ENCODE measurements around the gene POLR1D. TPM values are rescaled to one million over a fixed set of nuclear protein-coding genes. Genes with fewer than 3 reads are reported as not detected.

The POLR1D gene
- total RNA-seq, 1 donor: 93.7 TPM

DNA sequence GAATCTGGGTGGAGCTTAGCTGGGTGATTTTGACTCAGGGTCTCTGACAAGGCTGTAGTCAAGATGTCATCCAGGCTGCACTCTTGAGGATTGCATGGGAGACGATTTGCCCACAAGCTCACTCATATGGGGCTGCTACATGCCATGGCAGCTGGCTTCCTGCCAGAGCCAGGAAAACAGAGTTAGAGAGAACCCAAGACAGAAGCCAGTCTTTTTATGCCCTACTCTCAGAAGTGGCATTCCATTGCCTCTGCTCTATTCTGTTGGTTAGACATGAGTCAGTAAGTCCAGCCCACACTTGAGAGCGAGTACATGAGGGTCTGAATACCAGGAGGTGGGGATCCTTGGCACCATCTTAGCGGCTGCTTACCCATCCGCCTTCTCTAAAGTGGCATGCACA, 9.5 kb downstream of the POLR1D start:
- no peaks in the 10 kb centered on the region for H3K9me3 ChIP-seq (ENCODE audit: low read depth, low read length)
- H3K27ac ChIP-seq (ENCODE audit: low read depth, low read length): no peak overlapping the region
- no peak overlapping the region for H2AFZ ChIP-seq (ENCODE audit: low read length)
- peaks cover 87% of the 10 kb centered on the region for H3K79me2 ChIP-seq (ENCODE audit: insufficient read depth, low read length)
- no peaks in the 10 kb centered on the region for H3K4me1 ChIP-seq (ENCODE audit: insufficient read depth, low read length)
- H3K4me2 ChIP-seq (ENCODE audit: insufficient read depth, low read length): no peak overlapping the region
- no peak for DNase-seq (ENCODE audit: insufficient read length, low spot score, missing footprints)
- H3K27me3 ChIP-seq (ENCODE audit: insufficient read depth, low read length): no peaks in the 10 kb centered on the region
- H4K20me1 ChIP-seq (ENCODE audit: insufficient read depth, low read length): peaks cover 37% of the 10 kb centered on the region
- H3K4me3 ChIP-seq (ENCODE audit: insufficient read depth, low read length): no peak overlapping the region
- peaks cover 3% of the 10 kb centered on the region for H3K36me3 ChIP-seq (ENCODE audit: insufficient read depth, low read length)
- TF ChIP-seq, protein P1, sequence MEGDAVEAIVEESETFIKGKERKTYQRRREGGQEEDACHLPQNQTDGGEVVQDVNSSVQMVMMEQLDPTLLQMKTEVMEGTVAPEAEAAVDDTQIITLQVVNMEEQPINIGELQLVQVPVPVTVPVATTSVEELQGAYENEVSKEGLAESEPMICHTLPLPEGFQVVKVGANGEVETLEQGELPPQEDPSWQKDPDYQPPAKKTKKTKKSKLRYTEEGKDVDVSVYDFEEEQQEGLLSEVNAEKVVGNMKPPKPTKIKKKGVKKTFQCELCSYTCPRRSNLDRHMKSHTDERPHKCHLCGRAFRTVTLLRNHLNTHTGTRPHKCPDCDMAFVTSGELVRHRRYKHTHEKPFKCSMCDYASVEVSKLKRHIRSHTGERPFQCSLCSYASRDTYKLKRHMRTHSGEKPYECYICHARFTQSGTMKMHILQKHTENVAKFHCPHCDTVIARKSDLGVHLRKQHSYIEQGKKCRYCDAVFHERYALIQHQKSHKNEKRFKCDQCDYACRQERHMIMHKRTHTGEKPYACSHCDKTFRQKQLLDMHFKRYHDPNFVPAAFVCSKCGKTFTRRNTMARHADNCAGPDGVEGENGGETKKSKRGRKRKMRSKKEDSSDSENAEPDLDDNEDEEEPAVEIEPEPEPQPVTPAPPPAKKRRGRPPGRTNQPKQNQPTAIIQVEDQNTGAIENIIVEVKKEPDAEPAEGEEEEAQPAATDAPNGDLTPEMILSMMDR (IDR thresholded peaks at IDR 0.05; ENCODE audit: extremely low read depth, low read depth, low read length): no peak

DNA sequence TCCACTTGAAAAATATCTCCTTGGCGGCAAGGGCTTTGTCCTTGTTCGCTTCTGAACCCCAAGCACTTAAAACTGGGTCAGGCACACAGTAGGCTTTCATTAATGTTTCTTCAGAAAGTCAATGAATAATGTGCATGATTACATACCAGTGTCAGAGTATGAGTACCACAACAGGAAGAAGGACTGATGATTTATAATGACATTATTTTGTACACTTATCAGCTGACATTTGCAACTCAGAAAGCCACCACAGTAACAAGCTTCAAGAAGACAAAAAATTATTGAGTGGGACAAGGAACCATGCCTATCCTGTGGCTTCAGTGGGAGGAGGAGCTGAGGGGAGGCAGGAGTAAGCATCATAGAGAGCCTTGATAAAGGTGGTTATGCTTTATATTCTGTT, 10.0 kb downstream of the POLR1D start:
- no peaks in the 10 kb centered on the region for H3K9me3 ChIP-seq (ENCODE audit: low read depth, low read length)
- H4K20me1 ChIP-seq (ENCODE audit: insufficient read depth, low read length): peaks cover 40% of the 10 kb centered on the region
- peaks cover 85% of the 10 kb centered on the region for H3K79me2 ChIP-seq (ENCODE audit: insufficient read depth, low read length)

GRCh38 chr13:27632214-27632613, 10.5 kb downstream of the POLR1D start:
- no peak overlapping the region for H2AFZ ChIP-seq (ENCODE audit: low read length)
- H3K79me2 ChIP-seq (ENCODE audit: insufficient read depth, low read length): peaks cover 85% of the 10 kb centered on the region
- H4K20me1 ChIP-seq (ENCODE audit: insufficient read depth, low read length): peaks cover 45% of the 10 kb centered on the region
- TF ChIP-seq, protein P1 (IDR thresholded peaks at IDR 0.05; ENCODE audit: extremely low read depth, low read depth, low read length): no peak
- no peak overlapping the region for H3K4me3 ChIP-seq (ENCODE audit: insufficient read depth, low read length)
- no peaks in the 10 kb centered on the region for H3K27me3 ChIP-seq (ENCODE audit: insufficient read depth, low read length)
- H3K27ac ChIP-seq (ENCODE audit: low read depth, low read length): no peak overlapping the region
- peaks cover 3% of the 10 kb centered on the region for H3K4me1 ChIP-seq (ENCODE audit: insufficient read depth, low read length)
- peaks cover 3% of the 10 kb centered on the region for H3K36me3 ChIP-seq (ENCODE audit: insufficient read depth, low read length)
- H3K9me3 ChIP-seq (ENCODE audit: low read depth, low read length): no peaks in the 10 kb centered on the region
- no peak overlapping the region for H3K4me2 ChIP-seq (ENCODE audit: insufficient read depth, low read length)
- no peak for DNase-seq (ENCODE audit: insufficient read length, low spot score, missing footprints)

More for the DNA sequence above, 10.0 kb downstream of the POLR1D start:
- Histone ChIP-seq H3K27ac (ENCODE audit: low read depth, low read length) (no peak overlapping the region), H3K4me3 (ENCODE audit: insufficient read depth, low read length) (no peak overlapping the region), H3K36me3 (ENCODE audit: insufficient read depth, low read length) (peaks cover 3% of the 10 kb centered on the region), H2AFZ (ENCODE audit: low read length) (no peak overlapping the region), H3K4me2 (ENCODE audit: insufficient read depth, low read length) (no peak overlapping the region), H3K4me1 (ENCODE audit: insufficient read depth, low read length) (peaks cover 3% of the 10 kb centered on the region), H3K27me3 (ENCODE audit: insufficient read depth, low read length) (no peaks in the 10 kb centered on the region)
- TF ChIP-seq, protein P1 (IDR thresholded peaks at IDR 0.05; ENCODE audit: extremely low read depth, low read depth, low read length): no peak
- no peak for DNase-seq (ENCODE audit: insufficient read length, low spot score, missing footprints)

- H4K20me1 ChIP-seq (ENCODE audit: insufficient read depth, low read length): peaks cover 47% of the 10 kb centered on the region
- peaks cover 83% of the 10 kb centered on the region for H3K79me2 ChIP-seq (ENCODE audit: insufficient read depth, low read length)
- no peak for DNase-seq (ENCODE audit: insufficient read length, low spot score, missing footprints)
- TF ChIP-seq, protein P1 (IDR thresholded peaks at IDR 0.05; ENCODE audit: extremely low read depth, low read depth, low read length): no peak
- H3K36me3 ChIP-seq (ENCODE audit: insufficient read depth, low read length): peaks cover 3% of the 10 kb centered on the region
- no peak overlapping the region for H3K4me3 ChIP-seq (ENCODE audit: insufficient read depth, low read length)
- H3K27me3 ChIP-seq (ENCODE audit: insufficient read depth, low read length): no peaks in the 10 kb centered on the region
- no peaks in the 10 kb centered on the region for H3K9me3 ChIP-seq (ENCODE audit: low read depth, low read length)
- no peak overlapping the region for H2AFZ ChIP-seq (ENCODE audit: low read length)
- H3K27ac ChIP-seq (ENCODE audit: low read depth, low read length): no peak overlapping the region
- peaks cover 3% of the 10 kb centered on the region for H3K4me1 ChIP-seq (ENCODE audit: insufficient read depth, low read length)
- no peak overlapping the region for H3K4me2 ChIP-seq (ENCODE audit: insufficient read depth, low read length)
These were observed 11.0 kb downstream of the POLR1D start for GRCh38 chr13:27632648-27633047.
